Progenitor cell of endocrine pancreas (in vitro differentiated cells): ENCODE data around the gene LAMA2. TPM values are rescaled to one million over a fixed set of nuclear protein-coding genes. Genes with fewer than 3 reads are reported as not detected.

Experiments used
- DNase-seq: peaks from one replicate; pipeline ENCODE4 v3.0.0; 2021; ENCODE audit warnings: low spot score; ENCODE audit not compliant: unreplicated experiment
- H3K27ac Mint-ChIP-seq: 2 replicates; pipeline ENCODE4 v1.8.0; 2021; ENCODE audit warnings: mild to moderate bottlenecking, moderate library complexity, mixed read lengths
- H3K27me3 Mint-ChIP-seq: 2 replicates; pipeline ENCODE4 v1.8.0; 2021; ENCODE audit warnings: mixed read lengths
- H3K36me3 Mint-ChIP-seq: 2 replicates; pipeline ENCODE4 v1.8.0; 2022; ENCODE audit warnings: mixed read lengths; ENCODE audit not compliant: insufficient read depth
- H3K4me1 Mint-ChIP-seq: 2 replicates; pipeline ENCODE4 v1.8.0; 2021; ENCODE audit warnings: low read depth, mixed read lengths
- H3K4me3 Mint-ChIP-seq: 2 replicates; pipeline ENCODE4 v1.8.0; 2021; ENCODE audit warnings: low read depth, mild to moderate bottlenecking, moderate library complexity, mixed read lengths
- H3K9me3 Mint-ChIP-seq: 2 replicates; pipeline ENCODE4 v1.8.0; 2021; ENCODE audit warnings: low read depth, mixed read lengths
- CTCF ChIP-seq: fragments of 200-600 bp; sonication (generic); IDR thresholded peaks from one replicate; pipeline ENCODE4 v1.5.0; 2021; ENCODE audit warnings: antibody characterized with exemption, mild to moderate bottlenecking; ENCODE audit not compliant: unreplicated experiment
- total RNA-seq: library from RNA; stranded (reverse); gene quantifications from 2 replicates; pipeline ENCODE4 v1.2.1, GENCODE V29; 2021

The LAMA2 gene
- total RNA-seq, 1 donor from 2014 or later: 0.22 TPM

- Mint-ChIP-seq H3K27ac (no peak overlapping the region), H3K36me3 (peaks cover 3% of the 10 kb centered on the region), H3K4me3 (no peak overlapping the region), H3K27me3 (no peaks in the 10 kb centered on the region), H3K9me3 (no peaks in the 10 kb centered on the region), H3K4me1 (peaks cover 17% of the 10 kb centered on the region)
- no peak for TF ChIP-seq CTCF
- no peak for DNase-seq
Observed at GRCh38 chr6:129508477-129509145, 625.7 kb downstream of the LAMA2 start.

GRCh38 chr6:129510950-129511349 is 628.0 kb downstream of the LAMA2 start:
- peaks cover 3% of the 10 kb centered on the region for H3K36me3 Mint-ChIP-seq
- H3K4me1 Mint-ChIP-seq: peaks cover 17% of the 10 kb centered on the region
- no peak overlapping the region for H3K27ac Mint-ChIP-seq
- no peaks in the 10 kb centered on the region for H3K27me3 Mint-ChIP-seq
- H3K9me3 Mint-ChIP-seq: no peaks in the 10 kb centered on the region
- TF ChIP-seq CTCF: no peak
- no peak overlapping the region for H3K4me3 Mint-ChIP-seq
- DNase-seq: no peak

GRCh38 chr6:129513471-129513870 is 630.5 kb downstream of the LAMA2 start:
- Mint-ChIP-seq H3K9me3 (no peaks in the 10 kb centered on the region), H3K36me3 (peaks cover 3% of the 10 kb centered on the region), H3K27me3 (no peaks in the 10 kb centered on the region), H3K4me3 (no peak overlapping the region), H3K4me1 (peaks cover 6% of the 10 kb centered on the region), H3K27ac (no peak overlapping the region)
- no peak for DNase-seq
- TF ChIP-seq CTCF: no peak

GRCh38 chr6:129515004-129515403 is 632.1 kb downstream of the LAMA2 start:
- no peak for TF ChIP-seq CTCF
- no peak overlapping the region for H3K4me3 Mint-ChIP-seq
- H3K36me3 Mint-ChIP-seq: peaks cover 1% of the 10 kb centered on the region
- H3K27ac Mint-ChIP-seq: no peak overlapping the region
- DNase-seq: no peak
- no peaks in the 10 kb centered on the region for H3K27me3 Mint-ChIP-seq
- H3K4me1 Mint-ChIP-seq: peaks cover 1% of the 10 kb centered on the region
- no peaks in the 10 kb centered on the region for H3K9me3 Mint-ChIP-seq

DNA sequence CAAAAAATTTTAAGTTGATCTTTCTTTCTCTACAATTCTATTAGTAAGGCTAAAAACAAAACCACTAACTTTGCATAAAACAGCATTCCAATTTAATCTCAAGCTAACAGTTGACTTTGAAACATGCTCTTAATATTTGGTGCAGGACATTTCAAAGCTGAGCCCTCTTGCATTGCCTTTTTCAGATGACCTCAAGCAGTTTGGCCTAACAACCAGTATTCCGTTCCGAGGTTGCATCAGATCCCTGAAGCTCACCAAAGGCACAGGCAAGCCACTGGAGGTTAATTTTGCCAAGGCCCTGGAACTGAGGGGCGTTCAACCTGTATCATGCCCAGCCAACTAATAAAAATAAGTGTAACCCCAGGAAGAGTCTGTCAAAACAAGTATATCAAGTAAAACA is 633.1 kb downstream of the LAMA2 start:
- DNase-seq: no peak

More for the DNA sequence above, 633.1 kb downstream of the LAMA2 start:
- no peaks in the 10 kb centered on the region for H3K27me3 Mint-ChIP-seq
- H3K4me1 Mint-ChIP-seq: no peaks in the 10 kb centered on the region
- peaks cover 1% of the 10 kb centered on the region for H3K36me3 Mint-ChIP-seq
- TF ChIP-seq CTCF: no peak
- no peak overlapping the region for H3K27ac Mint-ChIP-seq
- H3K9me3 Mint-ChIP-seq: no peaks in the 10 kb centered on the region
- no peak overlapping the region for H3K4me3 Mint-ChIP-seq
